ACC112 (cell line): ENCODE measurements around the gene SPON2.

Experiments
- H2AFZ ChIP-seq: fragments of 200-600 bp; sonication (generic); one replicate; pipeline ENCODE4 v1.6.0; 2017; ENCODE audit warnings: antibody characterized with exemption, low read length; ENCODE audit not compliant: unreplicated experiment
- H3K27ac ChIP-seq: fragments of 200-600 bp; sonication (generic); 2 replicates; pipeline ENCODE4 v1.5.1; 2014; ENCODE audit warnings: low read depth, mild to moderate bottlenecking, antibody characterized with exemption, low read length, moderate library complexity
- H3K27me3 ChIP-seq: fragments of 200-600 bp; sonication (generic); 2 replicates; pipeline ENCODE4 v1.6.1; 2014; ENCODE audit warnings: mild to moderate bottlenecking, antibody characterized with exemption, low read length, moderate library complexity, mixed read lengths; ENCODE audit not compliant: insufficient read depth
- H3K36me3 ChIP-seq: fragments of 200-600 bp; sonication (generic); 2 replicates; pipeline ENCODE4 v1.6.1; 2016; ENCODE audit warnings: mild to moderate bottlenecking, antibody characterized with exemption, low read length, moderate library complexity, mixed read lengths; ENCODE audit not compliant: insufficient read depth
- H3K4me1 ChIP-seq: fragments of 200-600 bp; sonication (generic); one replicate; pipeline ENCODE4 v1.6.1; 2016; ENCODE audit warnings: low read length, mixed read lengths; ENCODE audit not compliant: insufficient read depth, unreplicated experiment, control insufficient read depth
- H3K4me3 ChIP-seq: fragments of 200-600 bp; sonication (generic); 2 replicates; pipeline ENCODE4 v1.5.1; 2014; ENCODE audit warnings: mild to moderate bottlenecking, low read depth, low read length
- H3K79me2 ChIP-seq: fragments of 200-600 bp; sonication (generic); one replicate; pipeline ENCODE4 v1.6.0; 2016; ENCODE audit warnings: low read length; ENCODE audit not compliant: control insufficient read depth, unreplicated experiment, insufficient read depth

SPON2 gene

DNA sequence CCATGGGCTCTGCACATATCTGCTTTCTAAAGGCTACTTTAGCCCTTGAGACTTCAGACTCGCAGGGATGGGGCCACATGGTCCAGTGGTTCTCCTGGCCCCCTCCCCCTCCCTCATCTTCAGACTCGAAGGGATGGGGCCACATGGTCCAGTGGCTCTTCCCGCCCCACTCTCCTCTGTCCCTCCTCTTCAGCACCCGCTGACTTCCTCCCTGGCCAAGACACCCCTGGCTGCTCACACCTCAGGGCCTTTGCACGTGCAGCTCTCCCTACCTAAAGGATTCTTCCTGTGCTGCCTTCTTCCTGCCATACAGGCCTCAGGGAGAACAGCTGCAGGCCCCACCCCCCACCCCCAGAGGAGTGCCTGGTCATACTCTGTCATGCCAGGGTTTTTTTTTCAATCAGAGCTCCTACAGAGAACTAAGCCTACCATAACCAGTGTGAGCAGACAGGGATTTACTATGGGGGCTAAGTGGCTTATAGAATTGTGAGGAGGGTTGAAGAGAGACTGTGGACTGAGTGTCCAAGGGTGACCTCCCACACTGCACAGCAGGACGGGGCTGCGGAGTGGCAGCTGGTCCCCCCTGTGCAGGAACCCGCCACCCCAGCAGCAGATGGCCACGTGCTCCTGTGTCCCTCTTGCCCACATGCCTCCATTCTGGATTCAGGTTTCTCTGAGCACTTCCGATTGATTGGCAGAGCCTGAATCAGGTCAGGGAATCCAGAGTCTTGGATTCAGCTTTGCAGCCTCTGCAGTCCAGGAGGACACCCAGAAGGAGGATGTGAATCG lies 6.1 kb upstream of the SPON2 start:
- H3K79me2 ChIP-seq = no peaks in the 10 kb centered on the region
- H2AFZ ChIP-seq = no peak overlapping the region
- H3K27me3 ChIP-seq = no peaks in the 10 kb centered on the region
- no peak overlapping the region for H3K27ac ChIP-seq
- peaks cover 28% of the 10 kb centered on the region for H3K36me3 ChIP-seq
- H3K4me3 ChIP-seq = no peak overlapping the region
- no peaks in the 10 kb centered on the region for H3K4me1 ChIP-seq

DNA sequence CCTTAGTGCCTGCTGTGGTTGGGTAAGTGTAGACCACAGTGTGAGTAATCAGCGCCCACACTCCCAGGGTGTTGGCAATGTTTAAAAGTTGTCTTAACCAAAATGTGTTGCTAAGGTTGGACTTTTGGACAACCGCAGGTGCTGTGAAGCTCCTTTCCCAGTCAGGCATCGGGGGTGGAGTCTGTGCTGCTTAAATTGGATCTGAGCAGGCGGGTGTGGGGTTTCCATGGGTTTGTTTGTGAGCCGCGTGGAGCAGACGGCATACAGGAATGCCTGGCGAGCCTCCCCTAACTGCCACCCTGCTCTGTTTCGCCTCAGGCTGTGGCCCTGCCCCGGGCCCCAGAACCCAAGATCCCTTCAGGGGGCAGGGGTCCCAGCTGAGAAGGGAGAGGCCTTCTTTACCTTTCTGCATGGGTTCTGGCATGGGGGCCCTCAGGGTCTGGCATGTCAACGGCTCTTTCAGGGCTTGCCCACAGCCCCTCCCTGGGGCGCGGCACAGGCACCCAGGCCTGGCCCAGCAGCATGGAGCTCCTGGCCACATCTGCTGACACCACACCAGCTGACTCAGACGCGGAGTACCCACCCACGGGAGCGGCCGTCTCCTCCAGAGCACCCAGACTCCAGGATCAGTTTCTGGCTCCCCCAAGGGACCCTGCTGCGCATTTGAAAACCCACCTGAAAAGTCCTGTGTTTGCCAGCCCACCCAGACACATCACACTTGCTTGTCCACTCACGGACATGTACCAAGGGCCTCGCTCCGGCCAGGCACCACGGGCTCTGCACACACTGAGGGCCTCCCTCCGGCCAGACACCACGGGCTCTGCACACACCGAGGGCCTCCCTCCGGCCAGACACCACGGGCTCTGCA lies 5.1 kb upstream of the SPON2 start:
- Histone ChIP-seq H3K4me3 (no peak overlapping the region), H3K4me1 (no peaks in the 10 kb centered on the region), H3K36me3 (peaks cover 28% of the 10 kb centered on the region), H3K79me2 (no peaks in the 10 kb centered on the region), H2AFZ (no peak overlapping the region), H3K27ac (no peak overlapping the region), H3K27me3 (no peaks in the 10 kb centered on the region)

DNA sequence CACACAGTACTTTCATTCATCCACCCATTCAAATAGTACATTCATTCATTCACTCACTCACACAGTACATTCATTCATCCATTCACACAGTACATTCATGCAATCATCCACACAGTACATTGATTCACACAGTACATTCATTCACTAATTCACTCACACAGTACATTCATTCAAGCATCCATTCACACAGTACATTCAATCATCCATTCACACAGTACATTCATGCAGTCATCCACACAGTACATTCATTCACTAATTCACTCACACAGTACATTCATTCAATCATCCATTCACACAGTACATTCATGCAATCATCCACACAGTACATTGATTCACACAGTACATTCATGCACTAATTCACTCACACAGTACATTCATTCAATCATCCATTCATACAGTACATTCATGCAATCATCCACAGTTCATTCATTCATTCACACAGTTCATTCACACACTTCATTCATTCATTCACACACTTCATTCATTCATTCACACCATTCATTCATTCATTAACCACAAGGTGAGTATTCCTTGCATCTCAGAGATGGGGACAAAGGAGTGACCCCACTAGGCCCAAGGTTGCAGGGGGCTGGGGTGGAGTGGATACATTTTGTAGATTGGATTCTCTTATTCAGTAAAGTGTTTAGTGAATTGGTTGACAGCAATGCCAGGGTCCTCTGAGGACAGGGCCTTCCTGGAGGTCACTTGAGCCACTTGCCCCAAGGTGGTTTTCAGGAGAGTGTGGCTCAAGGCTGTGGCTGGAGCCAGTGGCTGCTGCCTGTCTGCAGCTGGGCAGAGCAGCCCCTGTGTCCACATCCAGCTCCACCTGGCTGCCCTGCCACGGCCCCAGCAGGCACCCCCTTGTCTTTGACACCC lies 4.3 kb upstream of the SPON2 start:
- Histone ChIP-seq H3K4me1 (no peaks in the 10 kb centered on the region), H3K27me3 (peaks cover 3% of the 10 kb centered on the region; the same call in 1 of the 2 replicates), H2AFZ (no peak overlapping the region), H3K79me2 (no peaks in the 10 kb centered on the region), H3K27ac (no peak overlapping the region), H3K36me3 (peaks cover 27% of the 10 kb centered on the region), H3K4me3 (no peak overlapping the region)

DNA sequence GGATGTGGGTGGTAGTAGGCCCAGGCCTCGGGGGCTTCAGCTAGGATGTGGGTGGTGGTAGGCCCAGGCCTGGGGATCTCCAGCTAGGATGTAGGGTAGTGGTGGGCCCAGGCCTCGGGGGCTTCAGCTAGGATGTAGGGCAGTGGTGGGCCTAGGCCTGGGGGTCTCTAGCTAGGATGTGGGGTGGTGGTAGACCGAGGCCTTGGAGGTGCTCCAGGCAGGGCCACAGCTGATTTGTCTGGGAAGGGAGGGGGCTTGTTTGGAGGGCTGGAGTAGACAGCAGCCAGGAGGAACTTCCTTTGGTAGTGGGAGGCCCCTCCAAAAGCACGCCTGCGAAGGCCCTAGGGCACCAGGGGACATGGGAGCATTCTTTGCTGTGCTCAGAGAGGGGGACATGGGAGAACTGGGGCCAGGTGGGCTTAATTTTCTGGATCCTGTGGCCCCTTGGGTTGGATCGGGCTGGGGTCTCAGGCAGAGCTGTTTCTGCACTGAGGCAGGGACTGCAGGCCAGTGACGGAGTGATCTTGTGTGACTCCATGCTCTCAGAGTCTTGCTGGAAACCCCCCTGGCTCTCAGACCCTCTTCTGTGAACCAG lies 3.3 kb upstream of the SPON2 start:
- H3K27me3 ChIP-seq = peaks cover 8% of the 10 kb centered on the region; the same call in 1 of the 2 replicates
- no peak overlapping the region for H2AFZ ChIP-seq
- peaks cover 22% of the 10 kb centered on the region for H3K36me3 ChIP-seq
- H3K79me2 ChIP-seq = no peaks in the 10 kb centered on the region
- no peak overlapping the region for H3K4me3 ChIP-seq
- H3K27ac ChIP-seq = no peak overlapping the region
- H3K4me1 ChIP-seq = no peaks in the 10 kb centered on the region

DNA sequence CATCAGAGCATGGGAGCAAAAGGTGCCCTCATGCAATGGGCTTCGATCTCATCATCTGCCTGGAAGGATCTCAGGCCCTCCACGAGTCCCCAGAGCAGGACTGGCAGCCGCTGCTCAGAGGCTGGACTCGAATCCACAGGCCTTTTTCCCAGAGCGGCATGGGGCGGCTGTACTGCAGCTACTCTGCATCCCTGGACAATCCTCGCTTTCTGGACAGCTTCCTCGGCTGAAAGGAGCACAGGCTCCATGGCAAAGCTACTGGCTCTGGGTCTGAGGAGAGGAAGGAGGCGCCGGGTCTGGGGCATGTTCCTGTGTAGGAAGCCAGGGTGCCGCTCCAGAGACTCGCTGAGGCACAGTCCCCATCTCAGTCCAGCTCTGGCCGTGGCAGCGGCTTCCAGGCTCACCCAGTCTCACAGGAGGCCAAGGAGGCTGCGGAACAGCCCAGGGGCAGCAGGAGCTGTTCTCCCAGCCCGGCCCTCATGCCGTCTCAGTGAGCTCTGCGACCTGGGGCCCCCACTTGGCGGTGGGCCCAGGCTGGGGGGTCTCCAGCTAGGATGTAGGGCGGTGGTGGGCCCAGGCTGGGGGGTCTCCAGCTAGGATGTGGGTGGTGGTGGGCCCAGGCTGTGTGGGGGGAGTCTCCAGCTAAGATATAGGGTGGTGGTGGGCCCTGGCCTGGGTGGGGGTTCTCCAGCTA lies 2.7 kb upstream of the SPON2 start:
- Histone ChIP-seq H2AFZ (no peak overlapping the region), H3K36me3 (peaks cover 22% of the 10 kb centered on the region), H3K27ac (no peak overlapping the region), H3K27me3 (peaks cover 8% of the 10 kb centered on the region; the same call in 1 of the 2 replicates), H3K4me1 (no peaks in the 10 kb centered on the region), H3K4me3 (no peak overlapping the region), H3K79me2 (no peaks in the 10 kb centered on the region)

DNA sequence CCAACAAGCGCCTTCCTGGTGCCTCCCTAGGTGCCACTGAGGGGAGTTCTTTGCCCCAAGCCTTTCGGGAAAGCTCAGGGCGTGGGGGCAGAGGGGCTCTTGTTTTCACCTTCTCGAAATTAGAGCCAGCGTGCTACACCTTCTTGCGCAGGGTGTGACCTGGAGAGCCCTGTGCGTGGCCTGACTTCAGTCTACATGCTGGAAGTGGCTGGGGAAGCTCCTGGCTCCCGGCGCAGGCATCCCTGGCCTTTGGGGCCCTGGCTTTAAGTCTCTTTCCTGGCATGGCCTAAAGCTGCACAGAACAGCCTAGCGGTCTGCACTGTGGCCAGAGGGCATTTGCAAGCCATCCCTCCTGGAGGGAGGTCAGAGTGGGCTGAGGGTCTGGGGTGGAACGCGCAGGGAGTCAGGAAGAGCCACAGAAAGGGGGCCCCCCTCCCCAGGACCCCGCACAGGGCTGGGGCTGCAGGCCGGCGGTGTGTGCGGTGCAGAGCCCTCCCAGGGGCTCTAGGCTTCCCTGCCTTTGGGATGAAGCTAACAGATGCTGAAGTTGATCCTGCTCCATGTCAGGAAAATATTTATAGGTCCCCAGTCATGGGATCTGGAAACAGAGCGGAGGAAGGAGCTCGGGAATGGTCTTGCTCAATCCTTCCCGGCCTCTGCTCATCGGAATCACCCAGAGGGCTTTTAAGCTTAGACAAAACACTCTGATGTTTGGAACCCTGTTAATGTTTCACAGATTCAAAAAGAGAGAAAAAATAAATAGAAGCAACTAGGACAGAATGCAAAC lies 781 bp upstream of the SPON2 start:
- no peak overlapping the region for H3K4me3 ChIP-seq
- H3K4me1 ChIP-seq = no peaks in the 10 kb centered on the region
- no peak overlapping the region for H3K27ac ChIP-seq
- no peak overlapping the region for H2AFZ ChIP-seq
- peaks cover 8% of the 10 kb centered on the region; the same call in 1 of the 2 replicates for H3K27me3 ChIP-seq
- H3K79me2 ChIP-seq = no peaks in the 10 kb centered on the region
- peaks cover 9% of the 10 kb centered on the region; the same call in 1 of the 2 replicates for H3K36me3 ChIP-seq

DNA sequence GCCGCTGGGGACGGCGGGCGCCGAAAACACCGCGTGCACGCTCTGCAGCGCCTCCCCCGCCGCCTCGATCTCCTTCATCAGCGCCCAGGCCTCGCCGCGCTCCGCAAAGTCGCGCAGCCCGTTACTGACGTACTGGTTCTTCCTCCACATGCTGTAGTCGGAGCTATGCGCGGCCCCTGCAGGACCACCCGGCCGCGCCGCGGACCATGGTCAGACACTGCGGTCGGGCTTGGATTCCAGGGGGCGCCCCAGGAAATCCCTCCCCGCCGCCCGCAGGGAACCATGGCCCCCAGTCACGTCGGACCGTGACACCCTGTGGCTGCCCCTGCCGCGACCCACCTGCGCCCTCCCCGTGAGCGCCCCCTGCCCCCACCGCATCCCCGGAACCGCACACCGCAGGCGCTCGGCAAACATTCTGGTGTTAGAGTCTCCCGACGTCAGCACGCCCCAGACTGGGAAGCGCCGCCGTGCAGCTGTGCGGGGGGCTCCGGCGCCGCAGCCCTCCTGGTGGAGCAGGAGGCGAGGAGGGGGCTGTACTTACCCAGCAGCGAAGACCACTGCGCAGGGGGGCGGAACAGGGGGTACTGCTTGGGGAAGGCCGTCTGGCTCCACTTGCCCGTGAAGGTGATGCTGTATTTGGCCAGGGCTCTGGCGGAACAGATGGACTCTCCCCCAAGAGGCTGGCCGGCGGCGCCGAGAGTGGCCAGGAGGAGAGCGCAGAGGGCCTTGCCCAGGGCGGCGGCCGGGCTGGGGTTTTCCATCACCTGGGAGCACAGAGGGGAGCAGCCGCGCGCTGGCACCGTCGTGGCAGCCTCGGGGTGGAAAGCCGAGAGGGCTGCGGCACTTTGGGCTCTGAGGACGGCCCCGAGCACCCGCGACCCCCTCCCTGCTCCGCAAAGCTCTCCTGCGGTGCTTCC lies 814 bp downstream of the SPON2 start:
- H3K79me2 ChIP-seq = no peaks in the 10 kb centered on the region
- no peaks in the 10 kb centered on the region for H3K4me1 ChIP-seq
- H3K36me3 ChIP-seq = peaks cover 3% of the 10 kb centered on the region; the same call in 1 of the 2 replicates
- no peak overlapping the region for H3K4me3 ChIP-seq
- H2AFZ ChIP-seq = no peak overlapping the region
- H3K27ac ChIP-seq = no peak overlapping the region
- H3K27me3 ChIP-seq = peaks cover 8% of the 10 kb centered on the region; the same call in 1 of the 2 replicates

DNA sequence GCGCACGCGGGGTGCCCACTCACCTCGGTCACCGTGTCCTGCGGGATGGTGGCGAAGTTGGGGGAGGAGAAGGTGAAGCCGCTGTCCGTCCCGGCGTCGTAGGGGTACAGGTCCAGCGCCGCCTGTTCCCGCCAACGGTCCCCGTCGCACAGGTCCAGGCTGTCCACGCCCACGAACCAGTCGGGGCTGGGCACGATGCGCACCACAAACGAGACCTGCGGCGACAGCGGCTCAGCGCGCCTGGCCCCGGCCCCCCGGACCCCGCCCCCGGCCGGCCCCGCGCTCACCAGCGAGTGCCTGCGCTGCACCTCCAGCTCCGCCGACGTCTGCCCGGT lies 1.4 kb downstream of the SPON2 start:
- H3K27ac ChIP-seq = no peak overlapping the region
- no peaks in the 10 kb centered on the region for H3K4me1 ChIP-seq
- H3K4me3 ChIP-seq = no peak overlapping the region
- H3K79me2 ChIP-seq = no peaks in the 10 kb centered on the region
- H3K36me3 ChIP-seq = no peaks in the 10 kb centered on the region
- H3K27me3 ChIP-seq = peaks cover 8% of the 10 kb centered on the region; the same call in 1 of the 2 replicates
- no peak overlapping the region for H2AFZ ChIP-seq
